Muscle layer of colon (tissue), 2 donors: ENCODE measurements around the gene DNAJB6.
"Not testable (repeated sequence)": the region's sequence is repeated elsewhere in the genome, so short reads cannot be mapped to it uniquely, and the experiment has no call there.

Experiments used
- H3K27ac ChIP-seq: one replicate; pipeline ENCODE4 v1.7.0; 2013; ENCODE audit warnings: low read depth, mild to moderate bottlenecking, low read length, moderate library complexity
- H3K27me3 ChIP-seq, 2 donors: one replicate each; pipeline ENCODE4 v1.7.0; 2013; ENCODE audit warnings: low read length in 2 of 2, mild to moderate bottlenecking in 2 of 2; ENCODE audit not compliant: insufficient read depth in 2 of 2, control insufficient read depth in 1 of 2
- H3K36me3 ChIP-seq: one replicate; pipeline ENCODE4 v1.7.0; 2013; ENCODE audit warnings: mild to moderate bottlenecking, low read length; ENCODE audit not compliant: insufficient read depth
- H3K4me1 ChIP-seq: one replicate; pipeline ENCODE4 v1.7.0; 2013; ENCODE audit warnings: mild to moderate bottlenecking, low read length; ENCODE audit not compliant: insufficient read depth
- H3K4me3 ChIP-seq, 2 donors: one replicate each; pipeline ENCODE4 v1.7.0; 2013; ENCODE audit warnings: low read length in 2 of 2, low read depth in 1 of 2, mild to moderate bottlenecking in 1 of 2, moderate library complexity in 1 of 2
- H3K9ac ChIP-seq: one replicate; pipeline ENCODE4 v1.7.0; 2013; ENCODE audit warnings: low read length
- H3K9me3 ChIP-seq: one replicate; pipeline ENCODE4 v1.7.0; 2013; ENCODE audit warnings: mild to moderate bottlenecking, low read length
- donor health status: abdominal sarcoma.
- donor health status: Adenocarcinoma of cecum.

Gene DNAJB6

GRCh38 chr7:157301610-157302120, 35.1 kb upstream of the DNAJB6 start:
- Histone ChIP-seq H3K36me3 (no peaks in the 10 kb centered on the region), H3K4me3 (no peak overlapping the region), H3K4me1 (no peaks in the 10 kb centered on the region), H3K27me3 (peaks cover 0 to 6% of the 10 kb centered on the region in 2 donors), H3K9ac (no peak overlapping the region), H3K27ac (no peak overlapping the region), H3K9me3 (no peaks in the 10 kb centered on the region)

- Histone ChIP-seq H3K36me3 (no peaks in the 10 kb centered on the region), H3K4me3 (no peak overlapping the region), H3K9ac (no peak overlapping the region), H3K4me1 (peaks cover 9% of the 10 kb centered on the region), H3K9me3 (no peaks in the 10 kb centered on the region), H3K27me3 (no peaks in the 10 kb centered on the region), H3K27ac (no peak overlapping the region)
Measured at GRCh38 chr7:157306846-157307838, 29.7 kb upstream of the DNAJB6 start.

GRCh38 chr7:157309988-157310668, 26.7 kb upstream of the DNAJB6 start:
- no peaks in the 10 kb centered on the region for H3K36me3 ChIP-seq
- H3K4me1 ChIP-seq: peaks cover 9% of the 10 kb centered on the region
- H3K9ac ChIP-seq: no peak overlapping the region
- H3K27me3 ChIP-seq: no peaks in the 10 kb centered on the region
- no peak overlapping the region for H3K27ac ChIP-seq
- H3K9me3 ChIP-seq: no peaks in the 10 kb centered on the region
- no peak overlapping the region for H3K4me3 ChIP-seq

- H3K4me1 ChIP-seq: peaks cover 9% of the 10 kb centered on the region
- no peak overlapping the region for H3K4me3 ChIP-seq
- H3K27ac ChIP-seq: no peak overlapping the region
- no peak overlapping the region for H3K9ac ChIP-seq
- no peaks in the 10 kb centered on the region for H3K36me3 ChIP-seq
- no peaks in the 10 kb centered on the region for H3K9me3 ChIP-seq
- no peaks in the 10 kb centered on the region for H3K27me3 ChIP-seq
Measured at GRCh38 chr7:157310676-157311185, 26.1 kb upstream of the DNAJB6 start.

GRCh38 chr7:157312941-157313340, 23.9 kb upstream of the DNAJB6 start:
- Histone ChIP-seq H3K4me1 (peaks cover 9% of the 10 kb centered on the region), H3K27me3 (no peaks in the 10 kb centered on the region), H3K27ac (no peak overlapping the region)

GRCh38 chr7:157313645-157314044, 23.2 kb upstream of the DNAJB6 start:
- Histone ChIP-seq H3K27me3 (no peaks in the 10 kb centered on the region), H3K9ac (no peak overlapping the region), H3K9me3 (no peaks in the 10 kb centered on the region), H3K4me3 (no peak overlapping the region), H3K4me1 (peaks cover 9% of the 10 kb centered on the region), H3K27ac (no peak overlapping the region), H3K36me3 (no peaks in the 10 kb centered on the region)

More at GRCh38 chr7:157312941-157313340, 23.9 kb upstream of the DNAJB6 start:
- Histone ChIP-seq H3K9me3 (no peaks in the 10 kb centered on the region), H3K9ac (no peak overlapping the region), H3K4me3 (no peak overlapping the region), H3K36me3 (no peaks in the 10 kb centered on the region)

- Histone ChIP-seq H3K36me3 (no peaks in the 10 kb centered on the region), H3K4me1 (no peaks in the 10 kb centered on the region), H3K27me3 (no peaks in the 10 kb centered on the region), H3K9me3 (no peaks in the 10 kb centered on the region), H3K4me3 (no peak overlapping the region), H3K9ac (no peak overlapping the region), H3K27ac (no peak overlapping the region)
Measured at GRCh38 chr7:157318015-157318706, 18.6 kb upstream of the DNAJB6 start.

- Histone ChIP-seq H3K4me1 (no peaks in the 10 kb centered on the region), H3K27me3 (no peaks in the 10 kb centered on the region), H3K9ac (no peak overlapping the region), H3K9me3 (no peaks in the 10 kb centered on the region), H3K4me3 (no peak overlapping the region), H3K36me3 (no peaks in the 10 kb centered on the region), H3K27ac (no peak overlapping the region)
Measured at GRCh38 chr7:157320608-157320980, 16.2 kb upstream of the DNAJB6 start.

GRCh38 chr7:157323401-157323800, 13.4 kb upstream of the DNAJB6 start:
- H3K27me3 ChIP-seq: no peaks in the 10 kb centered on the region
- H3K9me3 ChIP-seq: no peaks in the 10 kb centered on the region
- H3K9ac ChIP-seq: no peak overlapping the region
- H3K4me1 ChIP-seq: no peaks in the 10 kb centered on the region
- H3K27ac ChIP-seq: no peak overlapping the region
- H3K4me3 ChIP-seq: no peak overlapping the region
- H3K36me3 ChIP-seq: no peaks in the 10 kb centered on the region

- H3K4me3 ChIP-seq: no peak overlapping the region
Measured at GRCh38 chr7:157329447-157329846, 7.4 kb upstream of the DNAJB6 start.

GRCh38 chr7:157330567-157330966, 6.2 kb upstream of the DNAJB6 start:
- H3K27me3 ChIP-seq, H3K4me1 ChIP-seq, H3K9me3 ChIP-seq, H3K4me3 ChIP-seq, H3K36me3 ChIP-seq, H3K27ac ChIP-seq, H3K9ac ChIP-seq: not testable (repeated sequence)

More at GRCh38 chr7:157329447-157329846, 7.4 kb upstream of the DNAJB6 start:
- H3K4me1 ChIP-seq: no peaks in the 10 kb centered on the region
- no peaks in the 10 kb centered on the region for H3K9me3 ChIP-seq
- no peaks in the 10 kb centered on the region for H3K36me3 ChIP-seq
- H3K9ac ChIP-seq: no peak overlapping the region
- H3K27ac ChIP-seq: no peak overlapping the region
- H3K27me3 ChIP-seq: no peaks in the 10 kb centered on the region
